HuH-7.5 (cell line): Measurements from ENCODE around the gene CCR5AS.
"Not testable (repeated sequence)": the region's sequence is repeated elsewhere in the genome, so short reads cannot be mapped to it uniquely, and the experiment has no call there.

Source experiments
- DNase-seq: peaks from one replicate; pipeline ENCODE4 v3.0.0; 2011; ENCODE audit warnings: low spot score

CCR5AS gene

GRCh38 chr3:46429250-46429649 is 22.4 kb upstream of the CCR5AS start:
- DNase-seq: no peak

DNA sequence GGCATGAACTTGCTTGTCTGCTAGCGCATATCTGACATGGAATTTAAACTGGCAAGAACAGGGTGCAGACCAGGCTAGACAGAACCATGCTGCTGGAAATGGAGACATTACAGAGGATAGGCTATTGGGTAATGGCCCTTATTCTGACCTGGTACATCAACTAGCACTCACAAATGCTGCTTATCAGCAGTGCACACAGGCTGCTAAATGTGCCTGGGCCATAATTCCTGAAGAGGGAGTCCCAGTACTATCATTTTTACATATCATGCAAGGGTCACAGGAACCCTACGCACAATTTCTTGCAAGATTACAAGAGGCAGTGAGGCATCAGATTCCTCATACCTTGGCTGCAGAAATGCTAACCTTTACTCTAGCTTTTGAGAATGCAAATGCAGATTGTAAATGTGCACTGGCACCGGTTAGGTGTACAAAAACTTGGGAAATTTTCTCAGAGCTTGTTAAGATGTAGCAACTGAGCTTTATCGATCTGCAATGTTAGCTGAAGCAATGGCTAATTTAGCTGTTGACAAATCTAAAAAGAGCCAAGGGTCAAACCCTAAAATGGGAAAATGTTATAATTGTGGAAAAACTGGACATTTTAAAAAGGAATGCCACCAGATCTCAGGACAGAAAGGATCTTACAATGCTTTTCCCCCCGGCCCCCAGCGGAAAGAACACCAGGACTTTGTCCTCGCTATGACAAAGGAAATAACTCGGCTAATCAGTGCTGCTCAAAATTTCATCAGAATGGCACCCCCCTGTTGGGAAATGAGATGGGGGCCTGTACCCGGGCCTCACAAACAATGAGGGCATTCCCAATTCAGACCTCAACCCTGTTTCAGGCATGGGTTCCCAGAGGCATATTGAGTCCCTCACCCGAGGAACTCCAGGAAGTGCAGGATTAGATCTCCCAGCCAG is 21.3 kb upstream of the CCR5AS start:
- no peak for DNase-seq

- DNase-seq: not testable (repeated sequence)
These were observed 20.5 kb upstream of the CCR5AS start for GRCh38 chr3:46427404-46427803.

- DNase-seq: not testable (repeated sequence)
These were observed 19.6 kb upstream of the CCR5AS start for GRCh38 chr3:46426476-46426875.

GRCh38 chr3:46423588-46423987 is 16.7 kb upstream of the CCR5AS start:
- DNase-seq: no peak

GRCh38 chr3:46422617-46423016 is 15.8 kb upstream of the CCR5AS start:
- DNase-seq: no peak

DNA sequence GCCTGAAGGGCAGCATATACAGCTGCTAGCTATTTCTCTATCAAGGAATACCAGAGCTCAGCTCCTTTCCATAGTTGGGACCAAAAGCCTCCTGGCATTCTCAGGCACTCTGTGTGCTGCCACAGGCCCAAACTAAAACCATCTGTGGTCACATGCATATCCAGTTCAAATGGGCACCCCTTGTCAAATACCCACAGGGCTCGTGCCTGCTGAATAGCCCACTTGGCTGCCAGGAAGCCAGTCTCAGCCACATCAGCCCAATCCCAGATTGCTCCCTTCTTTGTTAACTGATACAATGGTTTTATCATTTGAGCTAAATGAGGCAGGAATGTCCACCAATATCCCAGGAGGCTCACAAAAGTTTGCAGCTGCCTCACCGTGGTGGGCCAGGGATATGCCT is 14.1 kb upstream of the CCR5AS start:
- no peak for DNase-seq

- no peak for DNase-seq
These were observed 12.9 kb upstream of the CCR5AS start for GRCh38 chr3:46419816-46420215.

- no peak for DNase-seq
These were observed 11.2 kb upstream of the CCR5AS start for GRCh38 chr3:46417841-46418611.

- no peak for DNase-seq
These were observed 10.1 kb upstream of the CCR5AS start for GRCh38 chr3:46416811-46417510.

DNA sequence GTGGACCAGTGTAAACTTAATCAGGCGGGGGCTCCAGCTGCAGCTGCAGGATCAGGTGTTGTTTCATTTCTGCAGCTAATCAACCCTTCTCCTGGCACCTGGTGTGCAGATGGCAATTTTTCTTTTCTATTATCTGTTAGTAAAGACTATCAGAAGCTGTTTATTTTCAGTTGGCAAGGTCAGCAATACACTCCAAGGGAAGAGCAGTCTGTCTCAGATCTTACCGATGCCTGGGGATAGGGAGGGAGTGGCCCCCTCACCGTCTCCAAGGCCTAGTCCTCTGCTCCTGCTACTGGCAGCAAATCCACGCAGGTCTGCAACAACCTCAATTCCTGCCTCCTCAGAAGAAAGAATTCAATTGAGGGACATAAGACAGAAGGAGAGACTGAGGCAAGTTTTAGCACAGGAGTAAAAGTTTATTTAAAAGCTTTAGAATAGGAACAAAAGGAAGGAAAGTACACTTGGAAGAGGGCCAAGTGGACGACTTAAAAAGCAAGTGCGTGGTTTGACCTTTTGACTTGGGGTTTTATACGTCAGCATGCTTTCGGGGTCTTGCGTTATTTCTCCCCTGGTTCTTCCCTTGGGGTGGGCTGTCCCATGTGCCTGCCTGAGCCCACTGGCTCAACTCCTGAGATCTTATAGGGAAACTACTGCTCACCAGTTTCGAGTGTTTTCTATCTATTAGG is 9.4 kb upstream of the CCR5AS start:
- DNase-seq: no peak

GRCh38 chr3:46414739-46415138 is 7.9 kb upstream of the CCR5AS start:
- no peak for DNase-seq

GRCh38 chr3:46413951-46414350 is 7.1 kb upstream of the CCR5AS start:
- DNase-seq: no peak

GRCh38 chr3:46412786-46413298 is 6.0 kb upstream of the CCR5AS start:
- DNase-seq: no peak

GRCh38 chr3:46411271-46411670 is 4.4 kb upstream of the CCR5AS start:
- no peak for DNase-seq

- DNase-seq: no peak
These were observed 3.8 kb upstream of the CCR5AS start for GRCh38 chr3:46410669-46411068.

DNA sequence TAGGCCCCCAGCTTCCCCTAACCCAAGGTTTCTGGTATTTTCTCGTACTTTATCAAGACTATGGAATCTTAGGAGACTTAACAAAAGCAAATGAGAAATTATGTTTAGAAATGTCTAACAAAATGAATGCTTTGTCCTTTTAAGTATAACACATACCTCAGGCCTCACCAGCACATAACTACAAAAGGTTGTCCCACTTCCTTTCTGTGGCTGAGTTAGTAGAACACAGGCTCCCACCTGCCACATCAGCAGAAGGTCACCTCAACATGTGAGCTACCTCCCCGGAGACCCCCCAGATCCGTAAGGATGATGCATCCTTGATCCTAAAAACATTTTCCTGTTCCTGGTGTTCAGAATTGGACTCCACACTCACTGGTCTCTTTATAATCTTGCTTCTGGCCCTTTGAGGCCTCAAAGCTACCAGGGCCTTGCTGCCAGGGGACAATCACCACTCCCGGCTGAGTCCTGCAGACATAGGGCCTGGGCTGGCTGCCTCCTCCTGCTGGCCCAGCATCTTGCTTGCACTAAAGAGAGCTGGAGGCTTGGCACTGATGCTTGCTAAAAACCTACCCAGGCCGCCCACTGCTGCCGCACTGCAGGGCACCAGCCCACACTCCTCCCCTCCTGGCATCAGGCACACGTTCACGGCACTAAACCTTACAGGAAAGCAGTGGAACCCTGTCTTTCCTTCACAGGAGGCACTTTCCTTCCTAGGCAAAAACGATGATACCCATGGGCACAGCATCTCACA is 3.0 kb upstream of the CCR5AS start:
- DNase-seq: no peak

- no peak for DNase-seq
These were observed 2.0 kb upstream of the CCR5AS start for GRCh38 chr3:46408853-46409252.

DNA sequence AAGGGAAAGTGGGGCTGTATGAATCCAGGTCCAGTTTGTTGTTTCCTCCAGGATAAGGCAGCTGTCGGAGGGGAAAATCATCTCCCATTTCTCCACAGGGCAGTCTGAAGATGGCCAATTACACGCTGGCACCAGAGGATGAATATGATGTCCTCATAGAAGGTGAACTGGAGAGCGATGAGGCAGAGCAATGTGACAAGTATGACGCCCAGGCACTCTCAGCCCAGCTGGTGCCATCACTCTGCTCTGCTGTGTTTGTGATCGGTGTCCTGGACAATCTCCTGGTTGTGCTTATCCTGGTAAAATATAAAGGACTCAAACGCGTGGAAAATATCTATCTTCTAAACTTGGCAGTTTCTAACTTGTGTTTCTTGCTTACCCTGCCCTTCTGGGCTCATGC is 1.1 kb upstream of the CCR5AS start:
- no peak for DNase-seq

DNA sequence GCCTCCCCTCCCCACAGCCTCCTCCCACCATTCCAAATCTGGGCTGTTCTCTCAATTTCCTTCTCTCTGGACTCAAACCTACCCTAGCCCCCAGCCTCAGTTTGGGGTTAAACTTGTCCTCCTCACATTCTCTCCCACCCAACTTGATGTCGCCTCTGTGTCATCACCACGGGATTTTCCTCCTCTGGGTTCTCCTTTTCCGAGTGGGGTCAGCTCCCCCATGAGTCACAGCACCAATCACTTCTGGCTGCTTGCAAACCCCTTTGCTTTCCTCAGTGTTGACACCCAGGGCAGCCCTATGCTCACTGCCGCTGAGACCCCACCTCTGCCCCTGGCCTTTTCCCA is 451 bp downstream of the CCR5AS start:
- no peak for DNase-seq
